SIG-M5 (cell line): Measurements from ENCODE around the gene PUSL1.
"Not testable (repeated sequence)": the region's sequence is repeated elsewhere in the genome, so short reads cannot be mapped to it uniquely, and the experiment has no call there.

ENCODE experiments used
- DNase-seq: peaks from one replicate; lab custom pipeline; 2025; lab: John Stamatoyannopoulos, UW

Gene PUSL1

GRCh38 chr1:1310476-1311053 lies 2.2 kb downstream of the PUSL1 start:
- DNase-seq = no peak

GRCh38 chr1:1311107-1312104 lies 3.0 kb downstream of the PUSL1 start:
- no peak for DNase-seq

- no peak for DNase-seq
These were observed 4.3 kb downstream of the PUSL1 start for GRCh38 chr1:1312450-1313314.

- DNase-seq = no peak
These were observed 5.3 kb downstream of the PUSL1 start for GRCh38 chr1:1313500-1314236.

DNA sequence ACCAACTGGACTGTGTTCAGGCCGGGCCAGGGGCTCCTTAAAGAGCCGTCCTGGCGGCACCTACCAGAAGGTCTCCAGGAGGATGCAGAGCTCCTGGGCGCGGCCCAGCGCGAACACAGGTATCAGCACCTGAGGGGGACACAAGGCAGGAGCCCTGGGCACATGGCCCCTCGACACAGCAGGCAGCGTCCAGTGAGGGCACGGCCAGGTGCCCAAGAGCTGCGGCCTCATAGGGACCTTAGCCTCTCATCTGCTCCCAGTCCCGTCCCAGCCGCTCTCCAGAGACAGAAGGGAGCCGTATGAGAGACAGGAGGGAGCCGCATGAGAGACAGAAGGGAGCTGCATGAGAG lies 5.8 kb downstream of the PUSL1 start:
- DNase-seq = no peak

- DNase-seq = no peak
These were observed 6.4 kb downstream of the PUSL1 start for GRCh38 chr1:1314678-1315335.

- DNase-seq = no peak
These were observed 7.1 kb downstream of the PUSL1 start for GRCh38 chr1:1315435-1315954.

DNA sequence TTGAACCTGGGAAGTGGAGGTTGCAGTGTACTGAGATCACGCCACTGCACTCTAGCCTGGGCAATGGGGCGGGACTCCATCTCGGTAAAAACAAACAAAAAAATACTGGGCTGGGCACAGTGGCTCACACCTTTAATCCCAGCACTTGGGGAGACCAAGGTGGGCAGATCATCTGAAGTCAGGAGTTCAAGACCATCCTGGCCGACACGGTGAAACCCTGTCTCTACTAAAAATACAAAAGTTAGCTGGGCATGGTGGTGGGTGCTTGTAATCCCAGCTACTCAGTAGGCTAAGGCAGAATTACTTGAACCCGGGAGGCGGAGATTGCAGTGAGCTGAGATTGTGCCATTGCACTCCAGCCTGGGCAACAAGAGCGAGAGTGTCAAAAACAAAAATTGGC lies 7.8 kb downstream of the PUSL1 start:
- DNase-seq = not testable (repeated sequence)

DNA sequence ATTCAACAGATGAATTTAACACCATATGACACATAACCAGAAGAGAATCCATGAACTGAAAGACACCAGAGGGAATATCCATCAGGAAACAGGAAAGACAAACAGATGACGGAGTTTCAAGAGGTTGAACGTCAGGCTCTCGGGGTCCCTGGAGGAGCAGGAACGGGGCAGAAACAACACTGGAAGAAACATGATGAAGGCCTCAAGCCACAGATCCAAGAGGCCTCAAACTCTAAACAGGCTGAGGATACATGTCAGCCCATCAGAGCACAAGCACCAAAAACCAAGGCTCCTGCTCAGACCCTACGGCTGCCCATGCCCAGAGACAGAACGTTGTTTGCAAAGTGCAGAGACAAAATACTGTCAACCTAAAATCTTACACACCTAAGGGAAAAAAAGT lies 9.0 kb downstream of the PUSL1 start:
- DNase-seq = no peak

- DNase-seq = no peak
These were observed 9.8 kb downstream of the PUSL1 start for GRCh38 chr1:1318131-1318652.

GRCh38 chr1:1318777-1319645 lies 10.6 kb downstream of the PUSL1 start:
- no peak for DNase-seq

GRCh38 chr1:1319646-1319941 lies 11.2 kb downstream of the PUSL1 start:
- DNase-seq = no peak

- DNase-seq = no peak
These were observed 12.5 kb downstream of the PUSL1 start for GRCh38 chr1:1320666-1321448.

- DNase-seq = no peak
These were observed 13.1 kb downstream of the PUSL1 start for GRCh38 chr1:1321477-1321876.

GRCh38 chr1:1322418-1322817 lies 14.0 kb downstream of the PUSL1 start:
- no peak for DNase-seq

- no peak for DNase-seq
These were observed 14.6 kb downstream of the PUSL1 start for GRCh38 chr1:1322952-1323351.

GRCh38 chr1:1324084-1324523 lies 15.7 kb downstream of the PUSL1 start:
- no peak for DNase-seq

GRCh38 chr1:1324524-1325287 lies 16.3 kb downstream of the PUSL1 start, which contains the start of the genes CPTP and INTS11:
CPTP (plus strand) TSS chr1:1324802; CDS start chr1:1326911, 2,109 bp downstream.
INTS11 (minus strand) TSS chr1:1324660; CDS start chr1:1324608, 52 bp downstream.
- peak; percentile 19 for DNase-seq
